GM18511 (cell line): ENCODE results near the gene SH2D3C.

Experiments
- ATAC-seq: cut with Tn5 transposase; IDR thresholded peaks from one replicate; pipeline ENCODE4 v1.9.1; 2021; ENCODE audit warnings: mild to moderate bottlenecking, moderate library complexity; ENCODE audit not compliant: unreplicated experiment

Gene SH2D3C

GRCh38 chr9:127744398-127745110 is 33.9 kb downstream of the SH2D3C start:
- no peak for ATAC-seq

- ATAC-seq, result no peak
These were observed 35.9 kb downstream of the SH2D3C start for GRCh38 chr9:127742435-127743088.

- ATAC-seq, result no peak
These were observed 36.5 kb downstream of the SH2D3C start for GRCh38 chr9:127741831-127742434.

- no peak for ATAC-seq
These were observed 38.7 kb downstream of the SH2D3C start for GRCh38 chr9:127739614-127740330.

GRCh38 chr9:127738666-127739065 is 39.8 kb downstream of the SH2D3C start:
- ATAC-seq, result no peak

- peak; percentile 14 for ATAC-seq
These were observed 42.8 kb downstream of the SH2D3C start for GRCh38 chr9:127735530-127736185.

GRCh38 chr9:127734747-127735529 is 43.5 kb downstream of the SH2D3C start, which contains the start of gene TOR2A:
Gene TOR2A (minus strand): TSS chr9:127735294. CDS start chr9:127735270, 24 bp downstream.
- ATAC-seq, result peak; percentile 86

- ATAC-seq, result no peak
These were observed 44.2 kb downstream of the SH2D3C start for GRCh38 chr9:127734247-127734746.

- ATAC-seq, result no peak
These were observed 44.9 kb downstream of the SH2D3C start for GRCh38 chr9:127733614-127734013.

GRCh38 chr9:127732444-127732843 is 46.0 kb downstream of the SH2D3C start:
- no peak for ATAC-seq

- no peak for ATAC-seq
These were observed 46.5 kb downstream of the SH2D3C start for GRCh38 chr9:127731938-127732337.

- ATAC-seq, result no peak
These were observed 47.6 kb downstream of the SH2D3C start for GRCh38 chr9:127730799-127731410.

- no peak for ATAC-seq
These were observed 48.2 kb downstream of the SH2D3C start for GRCh38 chr9:127730262-127730661.

- no peak for ATAC-seq
These were observed 48.8 kb downstream of the SH2D3C start for GRCh38 chr9:127729522-127730256.

GRCh38 chr9:127728808-127729207 is 49.7 kb downstream of the SH2D3C start:
- ATAC-seq, result no peak

- ATAC-seq, result no peak
These were observed 51.6 kb downstream of the SH2D3C start for GRCh38 chr9:127726871-127727270.

- ATAC-seq, result no peak
These were observed 54.5 kb downstream of the SH2D3C start for GRCh38 chr9:127724012-127724411.

- ATAC-seq, result no peak
These were observed 55.0 kb downstream of the SH2D3C start for GRCh38 chr9:127723444-127723843.

GRCh38 chr9:127723013-127723412 is 55.5 kb downstream of the SH2D3C start:
- no peak for ATAC-seq
